ENCODE data around the gene SAMSN1. TPM values are rescaled to one million over a fixed set of nuclear protein-coding genes. Genes with fewer than 3 reads are reported as not detected.

The SAMSN1 gene
- total and polyA plus RNA-seq, 12 donors: 0.28 to 12.8 (median 1.6) TPM

GRCh38 chr21:14566894-14567293, 20.8 kb upstream of the SAMSN1 start:
- TF ChIP-seq, protein P1, sequence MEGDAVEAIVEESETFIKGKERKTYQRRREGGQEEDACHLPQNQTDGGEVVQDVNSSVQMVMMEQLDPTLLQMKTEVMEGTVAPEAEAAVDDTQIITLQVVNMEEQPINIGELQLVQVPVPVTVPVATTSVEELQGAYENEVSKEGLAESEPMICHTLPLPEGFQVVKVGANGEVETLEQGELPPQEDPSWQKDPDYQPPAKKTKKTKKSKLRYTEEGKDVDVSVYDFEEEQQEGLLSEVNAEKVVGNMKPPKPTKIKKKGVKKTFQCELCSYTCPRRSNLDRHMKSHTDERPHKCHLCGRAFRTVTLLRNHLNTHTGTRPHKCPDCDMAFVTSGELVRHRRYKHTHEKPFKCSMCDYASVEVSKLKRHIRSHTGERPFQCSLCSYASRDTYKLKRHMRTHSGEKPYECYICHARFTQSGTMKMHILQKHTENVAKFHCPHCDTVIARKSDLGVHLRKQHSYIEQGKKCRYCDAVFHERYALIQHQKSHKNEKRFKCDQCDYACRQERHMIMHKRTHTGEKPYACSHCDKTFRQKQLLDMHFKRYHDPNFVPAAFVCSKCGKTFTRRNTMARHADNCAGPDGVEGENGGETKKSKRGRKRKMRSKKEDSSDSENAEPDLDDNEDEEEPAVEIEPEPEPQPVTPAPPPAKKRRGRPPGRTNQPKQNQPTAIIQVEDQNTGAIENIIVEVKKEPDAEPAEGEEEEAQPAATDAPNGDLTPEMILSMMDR (IDR thresholded peaks at IDR 0.05): no peak
- no peak overlapping the region for H3K4me3 ChIP-seq
- ATAC-seq (no peak), DNase-seq (no peak)
- no peak overlapping the region for H3K27ac ChIP-seq
- no peaks in the 10 kb centered on the region for H3K36me3 ChIP-seq
- no peaks in the 10 kb centered on the region for H3K9me3 ChIP-seq
- H3K4me1 ChIP-seq: peaks cover 0 to 29% (median 0%) of the 10 kb centered on the region in 9 donors
- 74 to 84% methylated on average over 5 of the region's 5 CpGs for WGBS, 2 donors
- no peaks in the 10 kb centered on the region for H3K27me3 ChIP-seq
- intact Hi-C loops (cut with DNase I): no loop called here

DNA sequence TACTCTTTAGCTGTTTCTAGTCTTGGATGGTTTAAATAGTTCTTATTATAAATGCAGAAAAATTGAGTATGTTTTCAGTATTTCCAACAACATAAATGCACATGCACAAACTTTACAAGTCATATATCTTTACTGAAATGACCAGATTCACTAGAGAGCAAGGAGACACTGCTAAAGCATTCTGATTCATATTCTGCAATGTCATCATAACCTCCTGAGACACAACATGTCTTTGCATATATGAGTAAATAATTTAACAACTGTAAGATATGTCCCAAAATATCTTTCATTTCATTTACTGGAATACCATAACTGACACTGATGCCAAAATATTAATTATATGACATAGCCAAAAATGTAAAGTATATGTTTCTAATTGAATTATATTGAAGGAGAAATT, 16.8 kb upstream of the SAMSN1 start:
- Histone ChIP-seq H3K4me3 (no peak overlapping the region), H3K27me3 (no peaks in the 10 kb centered on the region), H3K4me1 (peaks cover 0 to 13% (median 0%) of the 10 kb centered on the region in 9 donors), H3K9me3 (peaks cover 0 to 16% (median 0%) of the 10 kb centered on the region in 11 donors), H3K36me3 (no peaks in the 10 kb centered on the region), H3K27ac (no peak overlapping the region)
- DNase-seq: no peak
- ATAC-seq: no peak
- TF ChIP-seq, protein P1 (IDR thresholded peaks at IDR 0.05): no peak
- intact Hi-C loops (cut with DNase I): no loop called here

DNA sequence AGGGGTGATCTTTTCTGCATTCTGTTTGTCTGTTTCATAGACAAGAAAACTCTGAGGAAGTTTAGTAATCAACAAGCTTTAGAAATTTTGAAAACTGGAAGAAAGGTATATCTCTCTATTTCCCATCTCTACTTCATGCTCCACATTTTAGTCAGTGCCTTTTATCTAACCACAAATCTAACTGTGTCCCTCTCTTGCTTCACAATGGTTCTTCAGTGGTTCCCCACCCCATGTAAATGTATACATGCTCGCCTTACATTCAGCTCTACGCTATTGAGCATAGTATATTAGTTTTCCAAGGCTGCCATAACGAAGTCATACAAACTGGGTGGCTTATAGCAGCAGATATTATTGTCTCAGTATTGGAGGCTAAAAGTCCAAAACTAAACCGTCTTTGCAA, 14.4 kb upstream of the SAMSN1 start:
- H3K4me3 ChIP-seq: no peak overlapping the region
- no peak overlapping the region for H3K27ac ChIP-seq
- H3K9me3 ChIP-seq: peaks cover 0 to 16% (median 0%) of the 10 kb centered on the region in 11 donors
- 69 to 73% methylated on average over 4 of the region's 4 CpGs for WGBS, 2 donors
- DNase-seq: no peak
- H3K36me3 ChIP-seq: no peaks in the 10 kb centered on the region
- H3K27me3 ChIP-seq: no peaks in the 10 kb centered on the region
- TF ChIP-seq, protein P1 (IDR thresholded peaks at IDR 0.05): no peak
- intact Hi-C loops (cut with DNase I): no loop called here
- no peak for ATAC-seq
- H3K4me1 ChIP-seq: no peaks in the 10 kb centered on the region

GRCh38 chr21:14560139-14560538, 14.0 kb upstream of the SAMSN1 start:
- TF ChIP-seq, protein P1 (IDR thresholded peaks at IDR 0.05): no peak
- Histone ChIP-seq H3K27me3 (no peaks in the 10 kb centered on the region), H3K4me1 (no peaks in the 10 kb centered on the region), H3K4me3 (no peak overlapping the region), H3K9me3 (peaks cover 0 to 16% (median 0%) of the 10 kb centered on the region in 11 donors), H3K36me3 (no peaks in the 10 kb centered on the region), H3K27ac (no peak overlapping the region)
- intact Hi-C loops (cut with DNase I): no loop called here
- DNase-seq: no peak
- ATAC-seq: no peak

DNA sequence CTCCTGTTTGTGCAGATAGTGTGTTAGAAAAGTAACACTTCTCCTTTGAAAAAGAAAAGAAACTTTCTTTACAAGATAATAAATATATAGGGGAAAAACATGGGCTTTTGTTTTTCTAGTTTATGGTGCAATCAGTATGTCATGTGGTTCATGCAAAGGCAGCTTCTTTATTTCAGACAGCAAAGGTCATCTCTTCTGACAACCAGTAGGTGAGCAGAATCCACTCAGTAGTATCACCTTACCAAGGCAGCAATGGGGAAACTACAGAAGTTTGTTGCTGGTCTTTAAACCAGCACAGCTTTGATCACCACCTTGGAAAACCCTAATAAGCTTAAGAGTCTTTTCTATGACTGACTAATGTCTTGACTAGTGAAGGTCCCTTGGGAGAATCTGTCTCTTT, 13.0 kb upstream of the SAMSN1 start:
- no peaks in the 10 kb centered on the region for H3K4me1 ChIP-seq
- no peaks in the 10 kb centered on the region for H3K27me3 ChIP-seq
- TF ChIP-seq, protein P1 (IDR thresholded peaks at IDR 0.05): no peak
- no peaks in the 10 kb centered on the region for H3K36me3 ChIP-seq
- H3K4me3 ChIP-seq: no peak overlapping the region
- DNase-seq (no peak), ATAC-seq (no peak)
- intact Hi-C loops (cut with DNase I): no loop called here
- peaks cover 0 to 16% (median 0%) of the 10 kb centered on the region in 11 donors for H3K9me3 ChIP-seq
- no peak overlapping the region for H3K27ac ChIP-seq

Measured in heart right ventricle (tissue), 16 donors.